Activated naive CD4-positive, alpha-beta T cell treated with anti-CD3 and anti-CD28 coated beads, Interleukin-2, amount 10 ng/mL, durations not matched to agents 7 days and 5 days (primary cell): ENCODE measurements around the gene GLB1L3.
A peak's percentile ranks its signal among the peaks of the same experiment; 100 is the strongest.
"Not testable (repeated sequence)": the region's sequence is repeated elsewhere in the genome, so short reads cannot be mapped to it uniquely, and the experiment has no call there.

Experiments
- CTCF ChIA-PET: fragments of 350-600 bp; sonication (Branson Sonifier 250); formaldehyde crosslinking; loops from one replicate; lab custom pipeline; 2021; ENCODE audit warnings: antibody characterized with exemption; lab: Charles Lee
- DNase-seq: peaks from one replicate; pipeline ENCODE4 v3.0.0-alpha.2; 2020
- H3K27ac Mint-ChIP-seq: one replicate; pipeline ENCODE4 v1.8.0; 2021; ENCODE audit warnings: mild to moderate bottlenecking, moderate library complexity, mixed read lengths
- H3K27me3 Mint-ChIP-seq: one replicate; pipeline ENCODE4 v1.8.0; 2021; ENCODE audit warnings: mild to moderate bottlenecking, mixed read lengths
- H3K36me3 Mint-ChIP-seq: one replicate; pipeline ENCODE4 v1.8.0; 2021; ENCODE audit warnings: mixed read lengths
- H3K4me1 Mint-ChIP-seq: one replicate; pipeline ENCODE4 v1.8.0; 2021; ENCODE audit warnings: mixed read lengths
- H3K4me3 Mint-ChIP-seq: one replicate; pipeline ENCODE4 v1.8.0; 2021; ENCODE audit warnings: mild to moderate bottlenecking, moderate library complexity, mixed read lengths
- H3K9me3 Mint-ChIP-seq: one replicate; pipeline ENCODE4 v1.8.0; 2021; ENCODE audit warnings: mixed read lengths

Gene GLB1L3

GRCh38 chr11:134243913-134244312 is 32.3 kb upstream of the GLB1L3 start:
- no peak overlapping the region for H3K27ac Mint-ChIP-seq
- no peaks in the 10 kb centered on the region for H3K9me3 Mint-ChIP-seq
- CTCF ChIA-PET, result interaction anchor here (0.6 to 3.1 kb wide), 10 partner anchors 8 to 194 kb away, joined by 3 to 32 read pairs (median 4); partner anchors contain the start of genes NCAPD3 and VPS26B
- H3K4me3 Mint-ChIP-seq, result no peak overlapping the region
- H3K27me3 Mint-ChIP-seq, result no peaks in the 10 kb centered on the region
- H3K36me3 Mint-ChIP-seq, result peaks cover 48% of the 10 kb centered on the region
- DNase-seq, result no peak
- peaks cover 3% of the 10 kb centered on the region for H3K4me1 Mint-ChIP-seq

- peak; percentile 41 for DNase-seq
- H3K9me3 Mint-ChIP-seq, result no peaks in the 10 kb centered on the region
- peaks cover 8% of the 10 kb centered on the region for H3K4me1 Mint-ChIP-seq
- peaks cover 50% of the 10 kb centered on the region for H3K36me3 Mint-ChIP-seq
- H3K4me3 Mint-ChIP-seq, result no peak overlapping the region
- no peaks in the 10 kb centered on the region for H3K27me3 Mint-ChIP-seq
- CTCF ChIA-PET, result interaction anchor here (0.6 to 3.1 kb wide), 9 partner anchors 9 to 79 kb away, joined by 3 to 32 read pairs (median 4); partner anchors contain the start of genes NCAPD3 and VPS26B
- no peak overlapping the region for H3K27ac Mint-ChIP-seq
Observed at GRCh38 chr11:134244593-134244992, 31.6 kb upstream of the GLB1L3 start.

DNA sequence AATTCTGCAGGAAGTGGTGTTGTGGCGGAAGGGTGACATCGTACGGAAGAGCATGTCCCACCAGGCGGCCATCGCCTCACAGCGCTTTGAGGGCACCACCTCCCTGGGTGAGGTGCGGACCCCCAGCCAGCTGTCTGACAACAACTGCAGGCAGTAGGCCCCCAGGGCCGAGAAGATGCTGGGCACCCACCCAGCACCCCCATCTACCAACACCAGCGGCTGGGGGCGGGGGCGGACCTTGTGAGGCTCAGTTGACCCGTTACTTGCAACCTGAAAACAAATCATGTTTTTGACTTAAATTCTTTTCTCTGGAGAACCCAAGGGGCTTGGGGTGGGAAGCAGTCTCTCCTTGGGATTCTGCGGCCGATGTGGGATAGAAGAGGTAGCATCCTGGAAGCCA is 30.7 kb upstream of the GLB1L3 start:
- CTCF ChIA-PET, result interaction anchor here (0.8 to 3.1 kb wide), 5 partner anchors 19 to 122 kb away, joined by 3 to 32 read pairs (median 4); partner anchors contain the start of gene VPS26B
- Mint-ChIP-seq H3K9me3 (no peaks in the 10 kb centered on the region), H3K4me1 (peaks cover 8% of the 10 kb centered on the region), H3K27ac (no peak overlapping the region), H3K4me3 (no peak overlapping the region), H3K36me3 (peaks cover 44% of the 10 kb centered on the region), H3K27me3 (no peaks in the 10 kb centered on the region)
- DNase-seq, result no peak

GRCh38 chr11:134246100-134246499 is 30.1 kb upstream of the GLB1L3 start:
- Mint-ChIP-seq H3K4me1 (peaks cover 8% of the 10 kb centered on the region), H3K4me3 (no peak overlapping the region), H3K27me3 (no peaks in the 10 kb centered on the region)

DNA sequence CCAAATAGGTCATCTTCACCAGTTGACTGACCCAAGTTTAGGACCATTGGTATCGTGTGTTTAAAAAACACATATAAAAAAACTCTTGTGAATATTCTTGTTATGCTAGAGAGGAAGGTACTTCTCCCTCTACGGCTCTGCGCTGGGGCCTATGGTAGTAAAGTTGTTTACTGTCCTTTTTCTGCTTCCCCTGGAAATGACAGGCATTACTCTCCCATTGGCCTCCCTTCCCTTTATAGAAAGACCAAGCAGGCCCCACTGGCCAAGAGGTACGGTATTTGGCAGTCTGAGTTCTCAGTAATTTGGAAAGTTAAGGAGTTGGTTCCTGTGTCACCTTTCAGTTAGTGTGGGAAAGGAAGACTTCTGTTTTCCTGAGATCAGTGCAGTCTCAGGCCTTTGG is 29.5 kb upstream of the GLB1L3 start:
- H3K27ac Mint-ChIP-seq, result peak overlapping the region; percentile 51

More at GRCh38 chr11:134246100-134246499, 30.1 kb upstream of the GLB1L3 start:
- H3K27ac Mint-ChIP-seq, result no peak overlapping the region
- H3K36me3 Mint-ChIP-seq, result peaks cover 44% of the 10 kb centered on the region
- no peak for DNase-seq
- CTCF ChIA-PET, result interaction anchor here (3.1 kb wide), 1 partner anchor 37 kb away, joined by 32 read pairs; no protein-coding TSS in a partner anchor
- H3K9me3 Mint-ChIP-seq, result no peaks in the 10 kb centered on the region

DNA sequence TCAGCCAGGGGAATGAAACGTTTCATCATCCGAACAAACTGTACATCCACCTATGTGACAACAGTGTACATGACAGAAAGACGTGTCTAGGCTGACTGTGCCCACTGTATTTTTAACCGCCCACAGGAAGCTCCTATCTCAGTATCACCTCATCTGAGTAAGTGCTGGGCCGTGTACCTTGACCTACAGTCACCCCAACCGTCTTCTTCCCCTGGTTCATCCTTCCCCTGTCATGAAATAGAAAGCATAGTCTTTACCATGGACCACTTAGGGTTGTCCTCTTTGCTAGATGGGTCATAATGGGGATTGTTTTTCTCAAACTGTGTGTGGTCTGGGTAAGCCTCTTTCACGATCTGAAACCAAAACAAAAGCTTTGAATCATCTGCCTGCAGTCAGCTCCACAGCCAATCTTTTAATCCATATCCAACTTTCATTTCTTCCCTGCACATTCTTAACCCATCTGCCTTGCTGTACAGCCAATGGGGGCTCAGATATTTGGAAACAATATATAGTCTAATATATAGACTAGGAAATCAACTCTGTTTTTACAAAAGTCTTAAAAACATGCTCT is 27.2 kb upstream of the GLB1L3 start:
- Mint-ChIP-seq H3K27ac (peak overlapping the region; percentile 54), H3K9me3 (no peaks in the 10 kb centered on the region), H3K4me3 (no peak overlapping the region), H3K36me3 (peaks cover 32% of the 10 kb centered on the region), H3K4me1 (peaks cover 26% of the 10 kb centered on the region), H3K27me3 (no peaks in the 10 kb centered on the region)
- DNase-seq, result no peak
- CTCF ChIA-PET, result interaction anchor here (1.1 to 2.0 kb wide), 3 partner anchors 13 to 27 kb away, joined by 3 to 7 read pairs (median 3); partner anchors contain the start of genes GLB1L3 and VPS26B

More for the DNA sequence above, 29.5 kb upstream of the GLB1L3 start:
- CTCF ChIA-PET, result no interaction called here
- H3K36me3 Mint-ChIP-seq, result peaks cover 44% of the 10 kb centered on the region
- no peaks in the 10 kb centered on the region for H3K27me3 Mint-ChIP-seq
- H3K4me3 Mint-ChIP-seq, result no peak overlapping the region
- peaks cover 14% of the 10 kb centered on the region for H3K4me1 Mint-ChIP-seq
- no peaks in the 10 kb centered on the region for H3K9me3 Mint-ChIP-seq
- no peak for DNase-seq

DNA sequence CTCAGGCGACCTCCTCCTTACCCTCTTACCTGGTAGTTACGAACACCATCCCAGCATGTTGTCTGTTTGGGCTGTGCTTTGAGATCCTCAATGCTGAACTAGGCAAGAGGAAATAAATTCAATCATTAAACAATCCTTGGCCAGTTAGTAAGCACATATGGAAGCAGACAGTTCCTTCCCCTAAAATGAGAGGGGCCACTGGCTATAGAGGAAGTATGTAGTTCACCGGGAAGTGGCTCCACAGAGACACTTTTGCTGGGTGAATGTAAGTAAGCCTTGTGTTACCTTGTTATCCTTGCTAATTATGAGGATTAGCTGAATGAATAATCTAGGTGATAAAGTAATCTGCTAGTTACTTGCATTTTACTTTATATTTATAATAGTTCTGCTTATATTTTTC is 25.9 kb upstream of the GLB1L3 start:
- peaks cover 38% of the 10 kb centered on the region for H3K4me1 Mint-ChIP-seq
- peaks cover 24% of the 10 kb centered on the region for H3K36me3 Mint-ChIP-seq
- H3K27ac Mint-ChIP-seq, result no peak overlapping the region
- no peak for DNase-seq
- no peaks in the 10 kb centered on the region for H3K27me3 Mint-ChIP-seq
- no peak overlapping the region for H3K4me3 Mint-ChIP-seq
- no peaks in the 10 kb centered on the region for H3K9me3 Mint-ChIP-seq
- CTCF ChIA-PET, result interaction anchor here (0.6 kb wide), 1 partner anchor 42 kb away, joined by 3 read pairs; no protein-coding TSS in a partner anchor

DNA sequence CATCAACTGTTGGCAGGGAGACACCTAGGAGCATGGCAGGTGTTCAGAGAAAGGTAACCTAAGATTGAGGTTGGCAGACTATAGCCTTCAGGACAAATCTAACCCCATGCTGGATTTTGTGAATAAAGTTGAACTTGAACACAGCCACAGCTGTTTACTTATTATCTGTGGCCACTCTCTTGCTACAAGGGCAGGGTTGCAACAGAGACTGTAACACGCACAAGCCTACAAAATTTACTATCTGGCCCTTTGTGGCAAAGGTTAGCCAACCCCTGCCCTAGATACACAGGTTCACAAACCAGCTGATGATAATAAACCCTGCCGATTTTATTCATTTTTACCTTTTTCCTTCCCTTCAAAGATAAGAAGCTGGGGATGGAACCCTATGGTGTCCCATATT is 25.5 kb upstream of the GLB1L3 start:
- H3K4me3 Mint-ChIP-seq, result no peak overlapping the region
- H3K27ac Mint-ChIP-seq, result no peak overlapping the region
- CTCF ChIA-PET, result interaction anchor here (0.6 to 2.5 kb wide), 3 partner anchors 11 to 62 kb away, joined by 3 to 19 read pairs (median 3); no protein-coding TSS in a partner anchor
- DNase-seq, result no peak
- H3K36me3 Mint-ChIP-seq, result peaks cover 24% of the 10 kb centered on the region
- no peaks in the 10 kb centered on the region for H3K9me3 Mint-ChIP-seq
- peaks cover 42% of the 10 kb centered on the region for H3K4me1 Mint-ChIP-seq
- no peaks in the 10 kb centered on the region for H3K27me3 Mint-ChIP-seq

DNA sequence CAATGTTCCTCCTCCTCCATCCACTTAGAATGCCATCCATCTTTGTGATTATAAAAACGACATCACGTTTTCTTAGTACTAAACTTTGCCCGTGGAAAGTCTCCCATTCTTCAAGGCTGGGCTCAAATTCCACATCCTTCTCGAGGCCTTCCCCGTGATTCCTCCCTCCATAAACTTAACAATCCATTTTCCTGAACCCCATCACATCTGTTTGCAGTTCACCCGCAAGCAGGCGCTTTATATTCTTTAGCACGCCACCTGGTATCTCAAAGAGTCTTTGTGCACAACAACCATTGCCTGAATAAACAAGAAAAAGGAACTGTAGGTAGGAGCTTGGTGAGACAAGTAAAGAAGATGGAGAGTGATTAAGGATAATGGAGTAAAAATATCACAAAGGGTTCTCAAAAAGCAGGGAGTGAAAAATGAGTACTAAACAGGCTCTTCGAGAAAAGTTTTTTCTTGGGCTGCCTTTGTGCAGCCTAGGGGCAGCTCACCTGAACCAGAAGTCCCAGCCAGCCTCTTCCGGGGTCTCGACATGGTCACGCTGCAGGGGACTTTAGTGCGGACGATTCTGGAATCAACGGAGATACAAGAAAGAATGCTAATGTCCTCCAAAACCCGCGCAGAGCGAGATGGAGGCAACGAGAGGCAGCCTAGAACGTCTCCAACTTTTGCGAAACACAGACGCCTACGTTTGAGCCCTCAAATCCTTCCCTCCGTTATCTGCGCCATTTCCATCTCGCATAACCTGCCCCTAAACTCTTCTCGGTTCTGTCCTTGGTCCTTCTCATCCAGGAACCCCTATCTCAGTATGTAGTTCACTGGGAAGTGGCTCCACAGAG is 23.6 kb upstream of the GLB1L3 start:
- H3K27me3 Mint-ChIP-seq, result no peaks in the 10 kb centered on the region
- CTCF ChIA-PET, result interaction anchor here (1.0 to 2.5 kb wide), 4 partner anchors 10 to 45 kb away, joined by 3 to 19 read pairs (median 3); no protein-coding TSS in a partner anchor
- peaks cover 23% of the 10 kb centered on the region for H3K36me3 Mint-ChIP-seq
- peaks cover 44% of the 10 kb centered on the region for H3K4me1 Mint-ChIP-seq
- H3K9me3 Mint-ChIP-seq, result no peaks in the 10 kb centered on the region
- H3K4me3 Mint-ChIP-seq, result peak overlapping the region; percentile 94
- peak overlapping the region; percentile 85 for H3K27ac Mint-ChIP-seq
- DNase-seq, result peak; percentile 49

DNA sequence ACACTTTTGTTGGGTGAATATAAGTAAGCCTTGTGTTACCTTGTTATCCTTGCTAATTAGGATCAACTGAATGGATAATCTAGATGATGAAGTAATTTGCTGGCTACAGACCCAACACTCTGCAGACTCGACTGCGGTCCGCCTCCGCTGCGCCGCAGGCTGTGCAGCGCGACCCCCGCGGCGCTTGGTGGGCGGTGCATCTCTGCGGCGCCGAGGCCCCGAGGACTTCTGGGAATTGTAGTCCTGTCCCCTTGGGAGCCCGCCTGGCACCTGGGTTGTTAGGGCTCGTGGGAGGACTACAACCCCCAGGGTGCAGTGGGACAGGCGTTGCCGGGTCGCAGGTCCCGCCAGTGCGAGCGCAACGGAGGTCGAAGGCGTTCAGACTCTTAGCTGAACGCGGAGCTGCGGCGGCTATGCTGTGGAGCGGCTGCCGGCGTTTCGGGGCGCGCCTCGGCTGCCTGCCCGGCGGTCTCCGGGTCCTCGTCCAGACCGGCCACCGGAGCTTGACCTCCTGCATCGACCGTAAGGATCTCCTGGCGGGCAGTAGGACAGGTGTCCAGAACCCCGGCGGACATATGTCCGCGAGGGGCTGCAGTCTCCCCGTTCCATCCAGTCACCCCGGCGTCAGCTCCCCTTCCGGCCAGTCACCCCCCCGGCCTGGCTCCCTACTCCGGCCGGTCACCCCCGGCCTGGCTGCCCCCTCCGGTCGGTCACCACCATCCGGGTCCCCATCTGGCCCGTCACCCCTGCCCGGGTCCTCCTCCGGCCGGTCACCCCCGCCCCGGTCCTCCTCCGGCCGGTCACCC is 22.8 kb upstream of the GLB1L3 start, which contains the start of the genes ACAD8 and THYN1:
Gene ACAD8 (plus strand): TSS at position 381 of the 806 bp plus-strand sequence. CDS start 33 bp downstream, at position 414.
Gene THYN1 (minus strand): TSS at position 165 of the 806 bp plus-strand sequence. CDS start 470 bp downstream, outside the sequence.
- peaks cover 21% of the 10 kb centered on the region for H3K36me3 Mint-ChIP-seq
- no peaks in the 10 kb centered on the region for H3K9me3 Mint-ChIP-seq
- peaks cover 44% of the 10 kb centered on the region for H3K4me1 Mint-ChIP-seq
- no peaks in the 10 kb centered on the region for H3K27me3 Mint-ChIP-seq
- H3K4me3 Mint-ChIP-seq, result peak within 1 kb of the TSS; percentile 94
- CTCF ChIA-PET, result interaction anchor here (1.3 to 2.5 kb wide), 2 partner anchors 9 kb away, joined by 4 to 19 read pairs; no protein-coding TSS in a partner anchor
- H3K27ac Mint-ChIP-seq, result peak within 1 kb of the TSS; percentile 85
- DNase-seq, result peak; percentile 98

GRCh38 chr11:134254433-134255183 is 21.6 kb upstream of the GLB1L3 start:
- Mint-ChIP-seq H3K4me3 (peak overlapping the region; percentile 94), H3K27me3 (no peaks in the 10 kb centered on the region), H3K9me3 (no peaks in the 10 kb centered on the region), H3K36me3 (peaks cover 19% of the 10 kb centered on the region), H3K4me1 (peaks cover 38% of the 10 kb centered on the region), H3K27ac (no peak overlapping the region)
- no peak for DNase-seq
- CTCF ChIA-PET, result interaction anchor here (1.0 to 1.3 kb wide), 3 partner anchors 7 to 22 kb away, joined by 3 to 6 read pairs (median 4); partner anchors contain the start of gene GLB1L3

DNA sequence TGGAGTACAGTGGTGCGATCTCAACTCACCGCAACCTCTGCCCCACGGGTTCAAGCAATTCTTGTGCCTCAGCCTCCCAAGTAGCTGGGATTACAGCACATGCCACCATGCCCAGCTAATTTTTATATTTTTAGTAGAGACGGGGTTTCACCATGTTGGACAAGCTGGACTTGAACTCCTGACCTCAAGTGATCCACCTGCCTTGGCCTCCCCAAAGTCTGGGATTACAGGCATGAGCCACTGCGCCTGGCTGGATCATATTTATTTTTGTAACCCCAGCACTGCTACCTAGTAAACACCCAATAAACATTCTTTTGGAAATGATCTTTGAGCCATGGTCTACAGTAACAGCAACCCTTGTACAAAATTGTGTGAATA is 21.0 kb upstream of the GLB1L3 start:
- H3K27me3 Mint-ChIP-seq, DNase-seq, H3K27ac Mint-ChIP-seq, H3K9me3 Mint-ChIP-seq: not testable (repeated sequence)
- Mint-ChIP-seq H3K36me3 (peaks cover 21% of the 10 kb centered on the region), H3K4me3 (peak overlapping the region; percentile 51), H3K4me1 (peaks cover 42% of the 10 kb centered on the region)
- CTCF ChIA-PET, result interaction anchor here (1.0 to 1.2 kb wide), 2 partner anchors 19 to 21 kb away, joined by 3 to 6 read pairs; partner anchors contain the start of gene GLB1L3
